ENCODE results near the gene MED16. TPM values are rescaled to one million over a fixed set of nuclear protein-coding genes. Genes with fewer than 3 reads are reported as not detected.

The MED16 gene
- total RNA-seq, 1 donor from 2014 or later: 41.4 TPM

DNA sequence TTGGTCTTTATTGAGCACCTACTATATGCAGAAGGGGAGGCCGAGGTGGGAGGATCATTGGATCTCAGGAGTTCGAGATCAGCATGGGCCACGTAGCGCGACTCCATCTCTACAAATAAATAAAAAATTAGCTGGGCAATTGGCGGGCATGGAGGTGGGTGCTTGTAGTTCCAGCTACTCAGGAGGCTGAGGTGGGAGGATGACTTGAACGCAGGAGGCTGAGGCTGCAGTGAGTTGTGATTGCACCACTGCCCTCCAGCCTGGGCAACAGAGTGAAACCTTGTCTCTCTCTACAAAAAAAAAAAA is 29.7 kb downstream of the MED16 start:
- TF ChIP-seq, protein P1, sequence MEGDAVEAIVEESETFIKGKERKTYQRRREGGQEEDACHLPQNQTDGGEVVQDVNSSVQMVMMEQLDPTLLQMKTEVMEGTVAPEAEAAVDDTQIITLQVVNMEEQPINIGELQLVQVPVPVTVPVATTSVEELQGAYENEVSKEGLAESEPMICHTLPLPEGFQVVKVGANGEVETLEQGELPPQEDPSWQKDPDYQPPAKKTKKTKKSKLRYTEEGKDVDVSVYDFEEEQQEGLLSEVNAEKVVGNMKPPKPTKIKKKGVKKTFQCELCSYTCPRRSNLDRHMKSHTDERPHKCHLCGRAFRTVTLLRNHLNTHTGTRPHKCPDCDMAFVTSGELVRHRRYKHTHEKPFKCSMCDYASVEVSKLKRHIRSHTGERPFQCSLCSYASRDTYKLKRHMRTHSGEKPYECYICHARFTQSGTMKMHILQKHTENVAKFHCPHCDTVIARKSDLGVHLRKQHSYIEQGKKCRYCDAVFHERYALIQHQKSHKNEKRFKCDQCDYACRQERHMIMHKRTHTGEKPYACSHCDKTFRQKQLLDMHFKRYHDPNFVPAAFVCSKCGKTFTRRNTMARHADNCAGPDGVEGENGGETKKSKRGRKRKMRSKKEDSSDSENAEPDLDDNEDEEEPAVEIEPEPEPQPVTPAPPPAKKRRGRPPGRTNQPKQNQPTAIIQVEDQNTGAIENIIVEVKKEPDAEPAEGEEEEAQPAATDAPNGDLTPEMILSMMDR (IDR thresholded peaks at IDR 0.05; ENCODE audit: insufficient read depth, low read depth, low read length): no peak
- no peak for TF ChIP-seq EZH2 (IDR thresholded peaks at IDR 0.05; ENCODE audit: insufficient read depth, low read length)
- Histone ChIP-seq H3K4me2 (ENCODE audit: low read length) (no peak overlapping the region), H3K79me2 (ENCODE audit: insufficient read depth, low read length) (no peaks in the 10 kb centered on the region), H3K36me3 (ENCODE audit: insufficient read depth, low read length) (no peaks in the 10 kb centered on the region), H3K27me3 (ENCODE audit: insufficient read depth, low read length) (peaks cover 3% of the 10 kb centered on the region), H3K9me3 (ENCODE audit: insufficient read depth, low read depth, low read length) (no peaks in the 10 kb centered on the region), H3K9ac (ENCODE audit: low read length) (no peak overlapping the region), H3K4me3 (ENCODE audit: insufficient read depth, low read depth, low read length) (no peak overlapping the region), H2AFZ (ENCODE audit: low read depth, low read length) (no peak overlapping the region), H3K27ac (ENCODE audit: low read depth, low read length) (no peak overlapping the region), H4K20me1 (ENCODE audit: insufficient read depth, low read length) (peaks cover 3% of the 10 kb centered on the region), H3K4me1 (ENCODE audit: insufficient read depth, low read length) (no peaks in the 10 kb centered on the region)
- Mint-ChIP-seq H3K4me1 (ENCODE audit: low read depth, unreplicated experiment) (no peaks in the 10 kb centered on the region), H3K27me3 (ENCODE audit: low read depth, unreplicated experiment) (peaks cover 9% of the 10 kb centered on the region), H3K27ac (ENCODE audit: unreplicated experiment) (peak overlapping the region; percentile 34), H3K9me3 (ENCODE audit: unreplicated experiment) (no peaks in the 10 kb centered on the region), H3K4me3 (ENCODE audit: unreplicated experiment) (no peak overlapping the region), H3K36me3 (ENCODE audit: low read depth, unreplicated experiment) (peaks cover 4% of the 10 kb centered on the region)
- FAIRE-seq (no peak), DNase-seq (ENCODE audit: low read depth) (no peak)

DNA sequence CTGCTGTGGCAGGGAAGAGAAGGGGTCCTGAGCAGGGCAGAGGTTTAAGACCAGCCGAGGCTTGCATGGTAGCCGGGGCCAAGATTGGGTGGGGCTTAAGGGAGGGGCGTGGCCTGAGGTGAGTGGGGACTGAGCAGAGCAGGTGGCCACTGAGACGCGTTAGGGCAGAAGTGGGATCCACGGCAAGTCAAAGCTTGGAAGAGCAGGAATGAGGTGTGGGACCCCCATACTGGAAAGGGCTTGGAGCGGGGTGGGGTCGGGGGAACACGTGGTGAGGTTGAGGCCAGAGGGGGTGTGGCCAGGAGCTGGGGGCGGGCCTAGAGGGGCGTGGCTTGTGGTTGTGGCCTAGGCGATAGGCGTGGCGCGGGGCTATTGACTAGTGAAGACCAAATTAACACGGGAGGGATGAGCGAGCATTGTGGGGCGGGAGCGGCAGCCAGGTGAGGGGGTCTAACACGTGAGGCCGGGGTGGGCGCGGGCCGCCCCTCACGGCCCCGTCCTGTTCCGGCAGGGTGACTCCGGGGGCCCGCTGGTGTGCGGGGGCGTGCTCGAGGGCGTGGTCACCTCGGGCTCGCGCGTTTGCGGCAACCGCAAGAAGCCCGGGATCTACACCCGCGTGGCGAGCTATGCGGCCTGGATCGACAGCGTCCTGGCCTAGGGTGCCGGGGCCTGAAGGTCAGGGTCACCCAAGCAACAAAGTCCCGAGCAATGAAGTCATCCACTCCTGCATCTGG is 30.2 kb downstream of the MED16 start:
- peaks cover 10% of the 10 kb centered on the region for H3K27me3 Mint-ChIP-seq (ENCODE audit: low read depth, unreplicated experiment)
- H3K4me1 Mint-ChIP-seq (ENCODE audit: low read depth, unreplicated experiment): no peaks in the 10 kb centered on the region
- H3K27ac Mint-ChIP-seq (ENCODE audit: unreplicated experiment): no peak overlapping the region
- DNase-seq (ENCODE audit: low read depth) (no peak), FAIRE-seq (no peak)
- H3K79me2 ChIP-seq (ENCODE audit: insufficient read depth, low read length): no peaks in the 10 kb centered on the region
- H3K4me3 Mint-ChIP-seq (ENCODE audit: unreplicated experiment): no peak overlapping the region
- H3K4me2 ChIP-seq (ENCODE audit: low read length): peak overlapping the region; percentile 30
- no peak overlapping the region for H2AFZ ChIP-seq (ENCODE audit: low read depth, low read length)
- no peak overlapping the region for H3K27ac ChIP-seq (ENCODE audit: low read depth, low read length)
- peaks cover 4% of the 10 kb centered on the region for H3K36me3 Mint-ChIP-seq (ENCODE audit: low read depth, unreplicated experiment)
- no peaks in the 10 kb centered on the region for H3K9me3 ChIP-seq (ENCODE audit: insufficient read depth, low read depth, low read length)
- no peak for TF ChIP-seq EZH2 (IDR thresholded peaks at IDR 0.05; ENCODE audit: insufficient read depth, low read length)
- TF ChIP-seq, protein P1 (IDR thresholded peaks at IDR 0.05; ENCODE audit: insufficient read depth, low read depth, low read length): no peak
- H3K9me3 Mint-ChIP-seq (ENCODE audit: unreplicated experiment): no peaks in the 10 kb centered on the region
- H3K9ac ChIP-seq (ENCODE audit: low read length): no peak overlapping the region
- H3K36me3 ChIP-seq (ENCODE audit: insufficient read depth, low read length): no peaks in the 10 kb centered on the region
- H3K4me3 ChIP-seq (ENCODE audit: insufficient read depth, low read depth, low read length): no peak overlapping the region
- peaks cover 3% of the 10 kb centered on the region for H4K20me1 ChIP-seq (ENCODE audit: insufficient read depth, low read length)
- H3K27me3 ChIP-seq (ENCODE audit: insufficient read depth, low read length): peaks cover 3% of the 10 kb centered on the region
- no peaks in the 10 kb centered on the region for H3K4me1 ChIP-seq (ENCODE audit: insufficient read depth, low read length)

Measured in astrocyte (in vitro differentiated cells and primary cell).